Psoas muscle (tissue), 8 donors: ENCODE data around the gene PLCG2. TPM values are rescaled to one million over a fixed set of nuclear protein-coding genes. Genes with fewer than 3 reads are reported as not detected.

Experiments
- ATAC-seq, 4 donors: fragments of 200-7000 bp; cut with Tn5 transposase; one replicate each; pipeline ENCODE4 v1.9.1; 2020; ENCODE audit warnings: moderate library complexity in 3 of 4, mild to moderate bottlenecking in 2 of 4
- DNase-seq, 2 donors: peaks; one replicate each; pipeline ENCODE4 v3.0.0-alpha.2; 2020
- H3K27ac ChIP-seq: fragments of 200-600 bp; one replicate; pipeline ENCODE4 v1.8.0; 2022
- H3K27me3 ChIP-seq, 3 donors: fragments of 200-600 bp in 1 of 3; one replicate each; pipeline versions ENCODE4 v1.6.1 to v1.8.0; 2013 to 2022; ENCODE audit warnings: low read length in 2 of 3, mild to moderate bottlenecking in 2 of 3, moderate library complexity in 1 of 3; ENCODE audit not compliant: insufficient read depth in 3 of 3
- H3K36me3 ChIP-seq, 2 donors: fragments of 200-600 bp in 1 of 2; one replicate each; pipeline versions ENCODE4 v1.6.1 to v1.8.0; 2013 to 2022; ENCODE audit warnings: low read depth in 1 of 2, mild to moderate bottlenecking in 1 of 2, moderate library complexity in 1 of 2; ENCODE audit not compliant: insufficient read depth in 1 of 2
- H3K4me1 ChIP-seq: fragments of 200-600 bp; one replicate; pipeline ENCODE4 v1.8.0; 2022
- H3K4me3 ChIP-seq: fragments of 200-600 bp; one replicate; pipeline ENCODE4 v1.8.0; 2022; ENCODE audit warnings: mild to moderate bottlenecking
- H3K9me3 ChIP-seq: fragments of 200-600 bp; one replicate; pipeline ENCODE4 v1.8.0; 2022
- CTCF ChIP-seq: fragments of 200-600 bp; IDR thresholded peaks from one replicate; pipeline ENCODE4 v1.8.0; 2022; ENCODE audit warnings: antibody characterized with exemption
- WGBS, 3 donors: extraction: QIAGEN DNeasy Blood & Tissue Kit; methylation state at CpG; one replicate each; pipeline versions ENCODE4 v1.1.6 to v1.1.7; 2013; 5-methylcytosine and 5-hydroxymethylcytosine counted together
- intact Hi-C, 2 donors: fragments of 100-400 bp; cut with DNase I; formaldehyde crosslinking; loops; one replicate each; pipeline versions ENCODE4 v1.11.0 to v1.14.2; 2022
- polyA plus RNA-seq, 3 donors: library from polyadenylated mRNA; stranded (reverse); fragments of 200-250 nt; gene quantifications; one replicate each; pipeline ENCODE4 v1.2.3, GENCODE V29; 2013
- total RNA-seq, 4 donors: library from RNA; stranded (reverse); fragmentation: NEBNext Ultra II Directional in 2 of 4; extraction: Animal tissue kit (Norgen Biotek cat#: 25700) in 2 of 4; gene quantifications; one replicate each; pipeline versions ENCODE4 v1.2.1 to v1.2.4, GENCODE V29; 2021 to 2023
- donor health status: healthy with polysubstance abuse.
- donor health status: DM: no; HTN: no; CAD: no; lungs with moderate emphysema.
- donor health status: Bipolar disorder and iron deficiency.
- donor health status: healthy.
- donor health status: DM: yes; HTN: yes; CAD: no.
- donor health status: DM: no; HTN: no; CAD: no.
- donor health status: DM: no; HTN: no; CAD: no.
- donor health status: DM: yes; HTN: yes; CAD: no.

PLCG2 gene
- total and polyA plus RNA-seq, 7 donors = 0.96 to 4.8 (median 2.5) TPM

DNA sequence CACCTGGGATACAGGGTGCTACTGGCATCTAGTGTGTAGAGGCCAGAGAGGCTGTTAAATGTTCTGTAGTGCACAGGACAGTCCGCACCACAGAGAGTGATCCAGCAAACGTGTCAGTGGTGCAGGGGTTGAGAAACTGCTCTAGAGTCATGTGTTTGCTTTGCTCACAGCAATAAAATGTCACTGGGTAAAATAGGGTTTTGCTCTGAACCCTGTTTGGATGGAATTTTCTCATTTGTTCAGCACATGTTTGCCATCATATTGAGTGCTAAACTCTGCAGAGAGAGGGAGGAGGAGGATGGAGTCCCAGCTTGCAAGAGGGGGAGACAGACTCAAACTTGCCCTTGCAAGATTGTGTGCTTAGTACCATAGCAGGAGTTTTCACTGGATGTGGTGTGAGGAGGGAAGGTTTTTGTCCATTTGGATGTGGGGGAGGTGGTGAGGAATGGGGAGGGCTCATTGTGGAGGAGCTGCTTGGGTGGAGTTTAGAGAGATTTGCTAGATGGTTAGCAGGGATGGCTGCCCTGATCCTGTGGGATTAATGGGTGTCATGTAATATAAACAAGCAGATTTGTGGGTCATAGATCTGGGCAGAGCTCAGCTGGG lies 11.8 kb downstream of the PLCG2 start:
- no peak for DNase-seq
- intact Hi-C loops = no loop called here
- no peak overlapping the region for H3K27ac ChIP-seq
- no peaks in the 10 kb centered on the region for H3K27me3 ChIP-seq
- no peak overlapping the region for H3K4me3 ChIP-seq
- 38 to 49% (median 39%) methylated on average over 2 of the region's 2 CpGs for WGBS, 3 donors
- TF ChIP-seq CTCF = no peak
- H3K36me3 ChIP-seq = no peaks in the 10 kb centered on the region
- H3K4me1 ChIP-seq = no peaks in the 10 kb centered on the region
- no peak for ATAC-seq
- H3K9me3 ChIP-seq = no peaks in the 10 kb centered on the region

DNA sequence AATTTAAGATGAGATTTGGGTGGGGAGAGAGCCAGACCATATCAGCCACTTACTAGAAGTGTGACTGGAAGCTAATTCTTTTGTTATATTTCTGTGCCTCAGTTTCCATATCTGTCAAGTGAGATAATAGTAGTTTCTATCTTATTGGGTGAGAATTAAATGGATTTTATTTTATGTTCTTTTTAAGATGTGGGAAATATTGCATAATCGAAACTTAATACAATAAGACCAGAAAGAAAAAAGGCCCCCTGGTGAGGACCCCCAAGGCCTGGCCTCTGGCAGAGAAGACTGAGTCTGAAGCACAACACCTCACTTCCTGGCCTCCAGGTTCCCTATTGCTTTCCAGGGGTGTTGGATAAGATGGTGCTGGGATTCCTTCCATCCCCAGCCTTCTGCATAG lies 13.7 kb downstream of the PLCG2 start:
- intact Hi-C loops = no loop called here
- H3K4me3 ChIP-seq = no peak overlapping the region
- no peaks in the 10 kb centered on the region for H3K4me1 ChIP-seq
- no peaks in the 10 kb centered on the region for H3K9me3 ChIP-seq
- ATAC-seq (no peak), DNase-seq (no peak)
- no peak overlapping the region for H3K27ac ChIP-seq
- H3K36me3 ChIP-seq = no peaks in the 10 kb centered on the region
- 85 to 95% (median 94%) methylated on average over 1 of the region's 1 CpG for WGBS, 3 donors
- no peaks in the 10 kb centered on the region for H3K27me3 ChIP-seq
- TF ChIP-seq CTCF = no peak

GRCh38 chr16:81795193-81795592 lies 16.1 kb downstream of the PLCG2 start:
- H3K4me1 ChIP-seq = no peaks in the 10 kb centered on the region
- intact Hi-C loops = no loop called here
- no peak overlapping the region for H3K27ac ChIP-seq
- H3K9me3 ChIP-seq = no peaks in the 10 kb centered on the region
- H3K4me3 ChIP-seq = no peak overlapping the region
- H3K36me3 ChIP-seq = no peaks in the 10 kb centered on the region
- TF ChIP-seq CTCF = no peak
- H3K27me3 ChIP-seq = no peaks in the 10 kb centered on the region
- no peak for ATAC-seq
- DNase-seq = no peak
- WGBS, 3 donors = 91 to 98% (median 94%) methylated on average over 3 of the region's 3 CpGs

GRCh38 chr16:81796035-81796434 lies 16.9 kb downstream of the PLCG2 start:
- no peak for TF ChIP-seq CTCF
- Histone ChIP-seq H3K36me3 (no peaks in the 10 kb centered on the region), H3K27ac (no peak overlapping the region), H3K27me3 (no peaks in the 10 kb centered on the region), H3K4me1 (no peaks in the 10 kb centered on the region), H3K4me3 (no peak overlapping the region), H3K9me3 (no peaks in the 10 kb centered on the region)
- no peak for ATAC-seq
- 75 to 84% (median 82%) methylated on average over 2 of the region's 2 CpGs for WGBS, 3 donors
- no peak for DNase-seq
- intact Hi-C loops = no loop called here
